GM12892 (cell line): Measurements from ENCODE around the gene RAB36.

Source experiments
- DNase-seq: peaks from one replicate; pipeline ENCODE4 v3.0.0; 2011; ENCODE audit not compliant: insufficient read length
- FAIRE-seq: peaks from 2 replicates; lab custom pipeline; 2011; peaks lifted over from hg19 to GRCh38; lab: Jason Lieb, UNC
- POLR2A ChIP-seq: IDR thresholded peaks from 2 replicates; pipeline ENCODE4 v1.6.1; 2011; ENCODE audit warnings: low read depth, low read length, control low read depth
- POLR2AphosphoS5 ChIP-seq: IDR thresholded peaks from 2 replicates; pipeline ENCODE4 v1.6.1; 2011; ENCODE audit warnings: low read depth, low read length, control low read depth
- TAF1 ChIP-seq: IDR thresholded peaks from 2 replicates; pipeline ENCODE4 v1.6.1; 2011; ENCODE audit warnings: low read depth, mild to moderate bottlenecking, control low read depth, low read length, borderline replicate concordance

RAB36 gene

GRCh38 chr22:23117891-23118646 lies 27.2 kb upstream of the RAB36 start:
- no peak for DNase-seq
- no peak for TF ChIP-seq TAF1
- TF ChIP-seq POLR2AphosphoS5, result no peak
- TF ChIP-seq POLR2A, result no peak
- FAIRE-seq, result no peak

GRCh38 chr22:23118647-23119493 lies 26.4 kb upstream of the RAB36 start:
- DNase-seq (no peak), FAIRE-seq (no peak)
- TF ChIP-seq POLR2AphosphoS5 (no peak), POLR2A (no peak), TAF1 (no peak)

GRCh38 chr22:23119494-23120414 lies 25.5 kb upstream of the RAB36 start:
- FAIRE-seq, result no peak
- no peak for TF ChIP-seq POLR2A
- TF ChIP-seq POLR2AphosphoS5, result no peak
- TF ChIP-seq TAF1, result no peak
- no peak for DNase-seq

GRCh38 chr22:23120415-23120899 lies 24.8 kb upstream of the RAB36 start:
- TF ChIP-seq TAF1, result no peak
- no peak for TF ChIP-seq POLR2AphosphoS5
- no peak for TF ChIP-seq POLR2A
- no peak for DNase-seq
- FAIRE-seq, result no peak

- DNase-seq (no peak), FAIRE-seq (no peak)
- TF ChIP-seq POLR2AphosphoS5 (no peak), POLR2A (no peak)
Observed at GRCh38 chr22:23121000-23121421, 24.3 kb upstream of the RAB36 start.

GRCh38 chr22:23121424-23121823 lies 23.9 kb upstream of the RAB36 start:
- no peak for TF ChIP-seq TAF1
- TF ChIP-seq POLR2AphosphoS5, result no peak
- TF ChIP-seq POLR2A, result no peak
- DNase-seq, result no peak
- FAIRE-seq, result no peak

GRCh38 chr22:23122216-23122957 lies 22.9 kb upstream of the RAB36 start:
- no peak for TF ChIP-seq POLR2AphosphoS5
- no peak for TF ChIP-seq TAF1
- TF ChIP-seq POLR2A, result no peak
- DNase-seq (no peak), FAIRE-seq (no peak)

- no peak for FAIRE-seq
- DNase-seq, result no peak
- TF ChIP-seq TAF1, result no peak
- no peak for TF ChIP-seq POLR2A
- TF ChIP-seq POLR2AphosphoS5, result no peak
Observed at GRCh38 chr22:23122992-23123803, 22.1 kb upstream of the RAB36 start.

- FAIRE-seq (no peak), DNase-seq (no peak)
- TF ChIP-seq TAF1 (no peak), POLR2AphosphoS5 (no peak), POLR2A (no peak)
Observed at GRCh38 chr22:23123804-23124254, 21.4 kb upstream of the RAB36 start.
